RWPE2 (cell line): ENCODE data around the gene ADCY3.

Experiments
- ATAC-seq: fragments of 200-7000 bp; cut with Tn5 transposase; 3 replicates; pipeline ENCODE4 v1.9.1; 2021; ENCODE audit warnings: low read depth
- DNase-seq: peaks from one replicate; pipeline ENCODE4 v3.0.0-alpha.2; 2020; ENCODE audit warnings: low spot score
- H3K27ac ChIP-seq: fragments of 450-650 bp; 2 replicates; pipeline ENCODE4 v1.5.1; 2017; ENCODE audit warnings: mild to moderate bottlenecking; ENCODE audit not compliant: poor library complexity, severe bottlenecking
- H3K27me3 ChIP-seq: fragments of 250-450 bp; sonication (Bioruptor Pico); 2 replicates; pipeline ENCODE4 v1.5.1; 2021; ENCODE audit warnings: mild to moderate bottlenecking, moderate library complexity; ENCODE audit not compliant: insufficient read depth, poor library complexity, severe bottlenecking
- H3K36me3 ChIP-seq: fragments of 250-450 bp; sonication (Bioruptor Pico); 2 replicates; pipeline ENCODE4 v1.5.1; 2020; ENCODE audit warnings: low read depth, mild to moderate bottlenecking, moderate library complexity
- H3K4me1 ChIP-seq: fragments of 250-450 bp; sonication (Bioruptor Pico); 2 replicates; pipeline ENCODE4 v1.5.1; 2021; ENCODE audit warnings: mild to moderate bottlenecking, moderate library complexity; ENCODE audit not compliant: insufficient read depth, poor library complexity, severe bottlenecking
- H3K4me3 ChIP-seq: fragments of 250-450 bp; sonication (Bioruptor Pico); 2 replicates; pipeline ENCODE4 v1.5.1; 2021; ENCODE audit warnings: mild to moderate bottlenecking, moderate library complexity; ENCODE audit not compliant: severe bottlenecking
- H3K9me3 ChIP-seq: fragments of 250-450 bp; sonication (Bioruptor Pico); 2 replicates; pipeline ENCODE4 v1.5.1; 2021; ENCODE audit warnings: mild to moderate bottlenecking, moderate library complexity; ENCODE audit not compliant: severe bottlenecking
- TF ChIP-seq, protein P1 (sequence below): fragments of 450-650 bp; IDR thresholded peaks from one replicate; pipeline ENCODE4 v1.5.1; 2017; ENCODE audit warnings: mild to moderate bottlenecking, moderate library complexity; ENCODE audit not compliant: poor library complexity, severe bottlenecking

The ADCY3 gene

GRCh38 chr2:24832073-24832461, 88.0 kb downstream of the ADCY3 start:
- H3K9me3 ChIP-seq: no peaks in the 10 kb centered on the region
- H3K27ac ChIP-seq: no peak overlapping the region
- H3K4me3 ChIP-seq: no peak overlapping the region
- DNase-seq: peak; percentile 36
- H3K36me3 ChIP-seq: peaks cover 16% of the 10 kb centered on the region
- TF ChIP-seq, protein P1, sequence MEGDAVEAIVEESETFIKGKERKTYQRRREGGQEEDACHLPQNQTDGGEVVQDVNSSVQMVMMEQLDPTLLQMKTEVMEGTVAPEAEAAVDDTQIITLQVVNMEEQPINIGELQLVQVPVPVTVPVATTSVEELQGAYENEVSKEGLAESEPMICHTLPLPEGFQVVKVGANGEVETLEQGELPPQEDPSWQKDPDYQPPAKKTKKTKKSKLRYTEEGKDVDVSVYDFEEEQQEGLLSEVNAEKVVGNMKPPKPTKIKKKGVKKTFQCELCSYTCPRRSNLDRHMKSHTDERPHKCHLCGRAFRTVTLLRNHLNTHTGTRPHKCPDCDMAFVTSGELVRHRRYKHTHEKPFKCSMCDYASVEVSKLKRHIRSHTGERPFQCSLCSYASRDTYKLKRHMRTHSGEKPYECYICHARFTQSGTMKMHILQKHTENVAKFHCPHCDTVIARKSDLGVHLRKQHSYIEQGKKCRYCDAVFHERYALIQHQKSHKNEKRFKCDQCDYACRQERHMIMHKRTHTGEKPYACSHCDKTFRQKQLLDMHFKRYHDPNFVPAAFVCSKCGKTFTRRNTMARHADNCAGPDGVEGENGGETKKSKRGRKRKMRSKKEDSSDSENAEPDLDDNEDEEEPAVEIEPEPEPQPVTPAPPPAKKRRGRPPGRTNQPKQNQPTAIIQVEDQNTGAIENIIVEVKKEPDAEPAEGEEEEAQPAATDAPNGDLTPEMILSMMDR: no peak
- no peaks in the 10 kb centered on the region for H3K4me1 ChIP-seq
- H3K27me3 ChIP-seq: no peaks in the 10 kb centered on the region
- no peak for ATAC-seq

DNA sequence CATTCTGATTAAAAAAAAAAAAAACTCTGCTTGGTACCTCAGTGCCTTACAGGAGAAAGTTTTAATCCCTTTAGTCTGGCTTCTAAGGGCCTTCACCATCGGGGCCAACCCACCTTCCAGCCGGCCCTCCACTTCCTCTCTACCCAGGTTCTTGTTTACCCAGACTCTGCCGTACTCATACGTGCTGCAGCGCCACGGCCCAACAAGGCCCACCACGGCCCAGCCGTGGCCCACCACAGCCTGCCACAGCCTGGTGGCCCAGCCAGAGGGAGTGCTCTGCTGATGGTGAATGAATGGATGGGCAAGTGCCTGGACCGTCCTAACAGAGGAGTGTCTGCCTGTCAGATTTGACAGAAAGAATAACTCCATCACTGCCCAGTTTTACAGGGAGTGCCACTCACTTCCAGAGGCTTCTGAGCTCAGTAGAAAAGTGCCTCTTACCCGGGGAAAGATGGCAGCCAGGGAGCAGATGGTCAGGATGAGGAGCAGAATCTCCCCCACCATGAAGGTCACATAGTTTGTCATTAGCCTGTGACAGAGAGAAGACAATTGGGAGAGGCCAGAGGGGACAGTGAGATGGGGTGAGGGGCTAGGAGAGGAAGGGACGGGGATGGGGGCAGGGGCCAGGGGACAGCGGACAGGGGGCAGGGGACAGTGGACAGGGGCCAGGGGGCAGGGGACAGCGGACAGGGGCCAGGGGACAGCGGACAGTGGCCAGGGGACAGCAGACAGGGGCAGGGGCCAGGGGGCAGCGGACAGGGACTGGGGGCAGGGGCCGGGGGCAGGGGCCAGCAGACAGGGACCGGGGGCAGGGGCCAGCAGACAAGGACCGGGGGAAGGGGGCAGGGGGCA, 88.6 kb downstream of the ADCY3 start:
- H3K9me3 ChIP-seq: no peaks in the 10 kb centered on the region
- ATAC-seq: no peak
- H3K4me1 ChIP-seq: peaks cover 3% of the 10 kb centered on the region
- DNase-seq: peak; percentile 25
- H3K27ac ChIP-seq: no peak overlapping the region
- peaks cover 10% of the 10 kb centered on the region for H3K36me3 ChIP-seq
- no peak overlapping the region for H3K4me3 ChIP-seq
- TF ChIP-seq, protein P1: no peak
- H3K27me3 ChIP-seq: no peaks in the 10 kb centered on the region

DNA sequence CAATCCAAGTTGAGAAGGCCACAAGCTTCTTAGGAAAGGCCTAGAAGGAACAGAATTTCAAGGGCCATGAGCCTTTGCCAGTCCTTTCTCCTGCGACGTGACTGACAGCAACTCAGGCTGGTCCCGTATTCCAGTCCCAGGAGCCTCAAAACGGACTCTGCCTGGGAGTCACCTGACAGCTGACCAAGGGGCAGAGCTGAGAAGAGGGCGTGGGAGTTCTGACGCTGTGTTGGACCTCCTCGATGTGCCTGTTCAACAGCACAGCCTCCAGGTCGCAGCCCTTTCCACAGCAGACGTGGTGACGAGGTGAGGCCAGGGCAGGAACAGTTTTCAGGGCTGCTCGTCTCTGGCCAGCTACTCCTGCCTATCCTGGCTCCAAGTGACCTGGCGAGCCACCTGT, 89.3 kb downstream of the ADCY3 start:
- Histone ChIP-seq H3K4me1 (peaks cover 7% of the 10 kb centered on the region), H3K9me3 (no peaks in the 10 kb centered on the region), H3K4me3 (no peak overlapping the region), H3K27me3 (no peaks in the 10 kb centered on the region), H3K27ac (no peak overlapping the region), H3K36me3 (peaks cover 11% of the 10 kb centered on the region)
- ATAC-seq: no peak
- TF ChIP-seq, protein P1: no peak
- DNase-seq: no peak

GRCh38 chr2:24830351-24830750, 89.7 kb downstream of the ADCY3 start:
- TF ChIP-seq, protein P1: no peak
- H3K27me3 ChIP-seq: no peaks in the 10 kb centered on the region
- H3K36me3 ChIP-seq: peaks cover 11% of the 10 kb centered on the region
- ATAC-seq (no peak), DNase-seq (no peak)
- no peaks in the 10 kb centered on the region for H3K9me3 ChIP-seq
- no peak overlapping the region for H3K4me3 ChIP-seq
- H3K4me1 ChIP-seq: peaks cover 7% of the 10 kb centered on the region
- H3K27ac ChIP-seq: no peak overlapping the region

DNA sequence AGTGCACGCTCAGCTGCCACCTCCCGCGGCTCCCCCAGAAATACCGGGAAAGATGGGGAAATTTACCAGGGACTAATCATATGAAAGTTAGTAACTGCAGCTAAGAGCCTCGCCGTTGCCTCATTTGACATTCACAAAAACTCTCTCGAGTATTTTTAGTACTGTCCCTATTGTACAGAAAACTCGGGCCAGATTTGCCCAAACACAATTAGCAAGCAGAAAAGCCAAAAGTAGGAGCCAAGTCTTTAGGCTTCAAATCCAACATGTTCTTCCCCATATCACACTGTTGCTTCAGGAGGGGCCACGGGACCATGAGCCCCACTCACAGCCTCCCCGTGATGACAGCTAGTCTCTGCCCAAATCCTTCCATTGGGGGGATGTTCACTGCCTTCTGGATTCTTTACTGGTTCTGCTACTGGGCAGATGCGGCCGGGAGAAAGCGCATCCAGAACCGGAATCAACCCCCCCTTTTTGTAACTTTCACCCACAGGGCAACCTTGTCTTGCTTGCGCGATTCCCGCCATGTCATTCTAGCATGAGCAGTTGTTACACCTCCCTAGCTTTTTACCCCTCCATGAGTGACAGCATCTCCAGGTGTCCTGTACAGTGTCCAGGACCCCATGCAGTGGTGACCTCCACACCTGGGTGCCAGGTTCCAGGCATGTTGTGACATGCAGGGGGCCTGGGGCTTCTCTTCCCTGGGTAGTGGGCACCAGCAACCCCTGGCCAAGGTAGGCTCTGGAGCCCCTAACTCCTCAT, 91.6 kb downstream of the ADCY3 start:
- Histone ChIP-seq H3K27me3 (no peaks in the 10 kb centered on the region), H3K36me3 (peaks cover 25% of the 10 kb centered on the region), H3K4me3 (no peak overlapping the region), H3K27ac (no peak overlapping the region), H3K4me1 (peaks cover 7% of the 10 kb centered on the region), H3K9me3 (no peaks in the 10 kb centered on the region)
- no peak for DNase-seq
- TF ChIP-seq, protein P1: no peak
- no peak for ATAC-seq
